ENCODE results near the gene PPP1R18.

DNA sequence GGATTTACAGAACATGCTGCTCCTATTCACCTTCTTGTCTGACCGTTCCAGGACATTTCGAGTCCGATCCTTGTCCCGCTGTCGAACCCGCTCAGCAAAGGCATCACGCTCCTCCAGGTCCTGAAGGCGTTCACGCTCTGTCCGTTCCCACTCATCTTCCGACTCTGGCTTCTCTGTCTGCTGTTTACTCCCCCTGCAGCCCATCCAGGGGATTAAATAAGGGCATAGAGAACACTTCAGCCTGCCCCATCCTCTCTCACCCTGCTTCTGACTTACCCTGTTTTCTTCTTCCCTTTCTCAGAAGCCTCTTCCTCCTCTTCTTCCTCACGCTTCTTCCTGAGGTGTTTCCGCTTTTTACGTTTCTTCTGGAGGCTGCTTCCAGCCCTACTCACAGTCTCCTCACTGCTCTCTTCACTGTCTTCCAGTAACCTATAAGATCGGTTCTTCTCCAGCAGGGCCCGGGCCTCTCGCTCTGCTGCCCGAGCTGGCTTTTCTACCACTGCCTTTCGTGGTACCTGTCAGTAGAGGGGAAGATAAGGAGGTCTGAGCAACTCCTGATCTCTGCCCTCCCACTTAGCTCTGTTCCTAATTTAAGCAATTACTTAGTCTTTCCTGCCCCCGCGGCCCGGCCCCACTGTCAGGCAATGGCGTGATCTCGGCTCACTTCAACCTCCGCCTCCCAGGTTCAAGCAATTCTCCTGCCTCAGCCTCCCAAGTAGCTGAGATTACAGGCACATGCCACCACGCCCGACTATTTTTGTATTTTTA lies 15.5 kb downstream of the PPP1R18 start:
- TF ChIP-seq, protein P1, sequence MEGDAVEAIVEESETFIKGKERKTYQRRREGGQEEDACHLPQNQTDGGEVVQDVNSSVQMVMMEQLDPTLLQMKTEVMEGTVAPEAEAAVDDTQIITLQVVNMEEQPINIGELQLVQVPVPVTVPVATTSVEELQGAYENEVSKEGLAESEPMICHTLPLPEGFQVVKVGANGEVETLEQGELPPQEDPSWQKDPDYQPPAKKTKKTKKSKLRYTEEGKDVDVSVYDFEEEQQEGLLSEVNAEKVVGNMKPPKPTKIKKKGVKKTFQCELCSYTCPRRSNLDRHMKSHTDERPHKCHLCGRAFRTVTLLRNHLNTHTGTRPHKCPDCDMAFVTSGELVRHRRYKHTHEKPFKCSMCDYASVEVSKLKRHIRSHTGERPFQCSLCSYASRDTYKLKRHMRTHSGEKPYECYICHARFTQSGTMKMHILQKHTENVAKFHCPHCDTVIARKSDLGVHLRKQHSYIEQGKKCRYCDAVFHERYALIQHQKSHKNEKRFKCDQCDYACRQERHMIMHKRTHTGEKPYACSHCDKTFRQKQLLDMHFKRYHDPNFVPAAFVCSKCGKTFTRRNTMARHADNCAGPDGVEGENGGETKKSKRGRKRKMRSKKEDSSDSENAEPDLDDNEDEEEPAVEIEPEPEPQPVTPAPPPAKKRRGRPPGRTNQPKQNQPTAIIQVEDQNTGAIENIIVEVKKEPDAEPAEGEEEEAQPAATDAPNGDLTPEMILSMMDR (IDR thresholded peaks at IDR 0.05): no peak
- TF ChIP-seq POLR2A (IDR thresholded peaks at IDR 0.05): no peak
